Measurements from ENCODE around the gene CEACAM16.
"Not testable (repeated sequence)": the region's sequence is repeated elsewhere in the genome, so short reads cannot be mapped to it uniquely, and the experiment has no call there.

CEACAM16 gene

GRCh38 chr19:44668985-44669764, 29.8 kb upstream of the CEACAM16 start:
- Mint-ChIP-seq H3K27me3 (ENCODE audit: low read depth) (no peaks in the 10 kb centered on the region), H3K9me3 (no peaks in the 10 kb centered on the region), H3K36me3 (ENCODE audit: low read depth) (no peaks in the 10 kb centered on the region), H3K4me1 (ENCODE audit: low read depth) (no peaks in the 10 kb centered on the region), H3K4me3 (no peak overlapping the region), H3K27ac (no peak overlapping the region)

GRCh38 chr19:44670027-44670426, 28.9 kb upstream of the CEACAM16 start:
- not testable (repeated sequence) for H3K36me3 Mint-ChIP-seq (ENCODE audit: low read depth); H3K27ac Mint-ChIP-seq; H3K27me3 Mint-ChIP-seq (ENCODE audit: low read depth); H3K4me1 Mint-ChIP-seq (ENCODE audit: low read depth); H3K9me3 Mint-ChIP-seq; H3K4me3 Mint-ChIP-seq

GRCh38 chr19:44671400-44671799, 27.6 kb upstream of the CEACAM16 start, which contains the start of gene CEACAM19:
Gene CEACAM19, plus strand, starts transcription at chr19:44671482. Its CDS starts 450 bp downstream, at chr19:44671932.
- no peak within 1 kb of the TSS for H3K4me3 Mint-ChIP-seq
- no peaks in the 10 kb centered on the region for H3K27me3 Mint-ChIP-seq (ENCODE audit: low read depth)

GRCh38 chr19:44672226-44672625, 26.7 kb upstream of the CEACAM16 start:
- H3K27me3 Mint-ChIP-seq (ENCODE audit: low read depth), result no peaks in the 10 kb centered on the region
- no peaks in the 10 kb centered on the region for H3K4me1 Mint-ChIP-seq (ENCODE audit: low read depth)
- no peaks in the 10 kb centered on the region for H3K36me3 Mint-ChIP-seq (ENCODE audit: low read depth)
- no peak overlapping the region for H3K27ac Mint-ChIP-seq
- no peaks in the 10 kb centered on the region for H3K9me3 Mint-ChIP-seq
- H3K4me3 Mint-ChIP-seq, result no peak overlapping the region

More at GRCh38 chr19:44671400-44671799, 27.6 kb upstream of the CEACAM16 start, which contains the start of gene CEACAM19:
- Mint-ChIP-seq H3K36me3 (ENCODE audit: low read depth) (no peaks in the 10 kb centered on the region), H3K27ac (no peak within 1 kb of the TSS), H3K9me3 (no peaks in the 10 kb centered on the region), H3K4me1 (ENCODE audit: low read depth) (no peaks in the 10 kb centered on the region)

GRCh38 chr19:44673510-44673909, 25.4 kb upstream of the CEACAM16 start:
- Mint-ChIP-seq H3K36me3 (ENCODE audit: low read depth) (no peaks in the 10 kb centered on the region), H3K4me1 (ENCODE audit: low read depth) (no peaks in the 10 kb centered on the region), H3K27ac (no peak overlapping the region), H3K4me3 (no peak overlapping the region), H3K9me3 (no peaks in the 10 kb centered on the region), H3K27me3 (ENCODE audit: low read depth) (no peaks in the 10 kb centered on the region)

- H3K27ac Mint-ChIP-seq, result no peak overlapping the region
- H3K27me3 Mint-ChIP-seq (ENCODE audit: low read depth), result no peaks in the 10 kb centered on the region
- H3K4me3 Mint-ChIP-seq, result no peak overlapping the region
- no peaks in the 10 kb centered on the region for H3K9me3 Mint-ChIP-seq
- no peaks in the 10 kb centered on the region for H3K4me1 Mint-ChIP-seq (ENCODE audit: low read depth)
- H3K36me3 Mint-ChIP-seq (ENCODE audit: low read depth), result no peaks in the 10 kb centered on the region
Observed at GRCh38 chr19:44675521-44675920, 23.4 kb upstream of the CEACAM16 start.

- no peak overlapping the region for H3K4me3 Mint-ChIP-seq
- H3K27ac Mint-ChIP-seq, result no peak overlapping the region
- H3K27me3 Mint-ChIP-seq (ENCODE audit: low read depth), result no peaks in the 10 kb centered on the region
- no peaks in the 10 kb centered on the region for H3K4me1 Mint-ChIP-seq (ENCODE audit: low read depth)
- H3K36me3 Mint-ChIP-seq (ENCODE audit: low read depth), result no peaks in the 10 kb centered on the region
- H3K9me3 Mint-ChIP-seq, result no peaks in the 10 kb centered on the region
Observed at GRCh38 chr19:44677019-44677811, 21.7 kb upstream of the CEACAM16 start.

GRCh38 chr19:44680536-44680935, 18.4 kb upstream of the CEACAM16 start:
- Mint-ChIP-seq H3K4me3 (no peak overlapping the region), H3K27ac (no peak overlapping the region), H3K4me1 (ENCODE audit: low read depth) (peaks cover 7% of the 10 kb centered on the region), H3K36me3 (ENCODE audit: low read depth) (no peaks in the 10 kb centered on the region), H3K9me3 (no peaks in the 10 kb centered on the region), H3K27me3 (ENCODE audit: low read depth) (no peaks in the 10 kb centered on the region)

- peaks cover 7% of the 10 kb centered on the region for H3K4me1 Mint-ChIP-seq (ENCODE audit: low read depth)
- H3K4me3 Mint-ChIP-seq, result no peak overlapping the region
- no peaks in the 10 kb centered on the region for H3K36me3 Mint-ChIP-seq (ENCODE audit: low read depth)
- H3K27ac Mint-ChIP-seq, result no peak overlapping the region
- no peaks in the 10 kb centered on the region for H3K9me3 Mint-ChIP-seq
- peaks cover 7% of the 10 kb centered on the region for H3K27me3 Mint-ChIP-seq (ENCODE audit: low read depth)
Observed at GRCh38 chr19:44681992-44682790, 16.8 kb upstream of the CEACAM16 start.

- Mint-ChIP-seq H3K27me3 (ENCODE audit: low read depth) (peaks cover 9% of the 10 kb centered on the region), H3K9me3 (no peaks in the 10 kb centered on the region), H3K36me3 (ENCODE audit: low read depth) (no peaks in the 10 kb centered on the region), H3K4me3 (no peak overlapping the region), H3K27ac (no peak overlapping the region), H3K4me1 (ENCODE audit: low read depth) (peaks cover 7% of the 10 kb centered on the region)
Observed at GRCh38 chr19:44682807-44683206, 16.1 kb upstream of the CEACAM16 start.

GRCh38 chr19:44683434-44684210, 15.3 kb upstream of the CEACAM16 start:
- Mint-ChIP-seq H3K27ac (no peak overlapping the region), H3K27me3 (ENCODE audit: low read depth) (peaks cover 11% of the 10 kb centered on the region), H3K4me1 (ENCODE audit: low read depth) (peaks cover 7% of the 10 kb centered on the region), H3K9me3 (no peaks in the 10 kb centered on the region), H3K4me3 (no peak overlapping the region), H3K36me3 (ENCODE audit: low read depth) (no peaks in the 10 kb centered on the region)

GRCh38 chr19:44684396-44684795, 14.6 kb upstream of the CEACAM16 start:
- not testable (repeated sequence) for H3K4me3 Mint-ChIP-seq
- H3K27me3 Mint-ChIP-seq (ENCODE audit: low read depth), result peaks cover 15% of the 10 kb centered on the region

GRCh38 chr19:44684892-44685863, 13.8 kb upstream of the CEACAM16 start:
- H3K27me3 Mint-ChIP-seq (ENCODE audit: low read depth), result peaks cover 15% of the 10 kb centered on the region
- no peak overlapping the region for H3K4me3 Mint-ChIP-seq
- no peaks in the 10 kb centered on the region for H3K36me3 Mint-ChIP-seq (ENCODE audit: low read depth)
- H3K4me1 Mint-ChIP-seq (ENCODE audit: low read depth), result peaks cover 20% of the 10 kb centered on the region
- no peak overlapping the region for H3K27ac Mint-ChIP-seq
- no peaks in the 10 kb centered on the region for H3K9me3 Mint-ChIP-seq

More at GRCh38 chr19:44684396-44684795, 14.6 kb upstream of the CEACAM16 start:
- H3K9me3 Mint-ChIP-seq; H3K36me3 Mint-ChIP-seq (ENCODE audit: low read depth); H3K27ac Mint-ChIP-seq: not testable (repeated sequence)
- peaks cover 12% of the 10 kb centered on the region for H3K4me1 Mint-ChIP-seq (ENCODE audit: low read depth)
